Measurements from ENCODE around the gene PTPRF.
"Not testable (repeated sequence)": the region's sequence is repeated elsewhere in the genome, so short reads cannot be mapped to it uniquely, and the experiment has no call there.

The PTPRF gene

DNA sequence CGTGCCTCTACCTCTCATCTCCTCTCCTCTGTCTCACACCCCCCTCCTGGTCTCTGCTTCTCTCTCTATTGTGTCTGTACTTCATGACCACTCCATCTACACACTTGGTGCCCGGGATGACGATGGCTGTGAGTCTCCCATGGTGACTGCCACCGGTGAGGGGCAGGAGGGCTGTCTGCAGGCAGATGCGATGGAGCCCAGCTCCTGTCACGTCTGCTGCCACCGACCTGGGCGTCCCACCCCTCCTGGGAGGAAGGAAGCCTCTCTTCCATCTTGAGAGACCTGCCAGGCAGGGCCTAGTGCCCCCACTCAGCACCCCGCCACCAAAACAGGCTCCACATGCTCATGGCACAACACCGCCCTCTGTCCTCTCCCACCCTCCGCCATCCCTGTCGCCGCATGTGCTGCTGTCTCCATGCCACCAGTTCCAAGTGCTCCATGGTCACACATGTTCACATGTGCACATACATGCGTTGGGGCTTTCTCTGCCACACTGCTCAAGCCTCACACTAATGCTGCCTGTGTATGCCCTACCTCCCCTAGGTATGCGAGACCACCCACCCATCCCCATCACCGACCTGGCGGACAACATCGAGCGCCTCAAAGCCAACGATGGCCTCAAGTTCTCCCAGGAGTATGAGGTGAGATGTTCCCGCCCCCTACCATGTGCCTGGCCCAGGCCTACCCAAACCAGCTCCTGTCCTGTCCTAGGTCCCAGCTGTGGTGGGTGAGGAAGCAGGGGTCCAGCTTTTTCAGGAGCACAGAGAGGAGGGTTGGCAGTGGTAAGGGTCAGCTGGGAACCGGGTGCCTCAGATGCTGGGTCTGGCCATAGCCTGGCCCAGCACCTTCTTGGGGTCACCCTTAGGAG is 82.6 kb downstream of the PTPRF start:
- no peak for DNase-seq

DNA sequence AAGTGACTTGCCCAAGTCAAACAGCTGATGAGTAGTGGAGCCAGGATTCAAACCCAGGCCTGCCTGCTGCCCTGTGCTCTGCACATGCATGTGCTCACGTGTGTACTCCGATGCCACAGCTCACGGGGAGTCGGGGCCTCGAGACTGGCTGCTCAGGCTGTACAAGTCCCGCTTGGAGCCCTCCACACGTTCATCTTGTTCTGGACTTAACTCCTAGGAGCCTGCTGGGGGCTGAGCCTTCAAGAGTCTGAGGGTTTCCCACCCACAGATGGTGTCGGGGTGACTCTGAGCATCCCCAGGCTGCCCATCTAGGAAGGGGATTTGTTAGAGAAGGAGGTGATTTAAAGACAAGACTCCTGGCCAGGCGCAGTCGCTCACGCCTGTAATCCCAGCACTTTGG is 83.5 kb downstream of the PTPRF start:
- no peak for DNase-seq

DNA sequence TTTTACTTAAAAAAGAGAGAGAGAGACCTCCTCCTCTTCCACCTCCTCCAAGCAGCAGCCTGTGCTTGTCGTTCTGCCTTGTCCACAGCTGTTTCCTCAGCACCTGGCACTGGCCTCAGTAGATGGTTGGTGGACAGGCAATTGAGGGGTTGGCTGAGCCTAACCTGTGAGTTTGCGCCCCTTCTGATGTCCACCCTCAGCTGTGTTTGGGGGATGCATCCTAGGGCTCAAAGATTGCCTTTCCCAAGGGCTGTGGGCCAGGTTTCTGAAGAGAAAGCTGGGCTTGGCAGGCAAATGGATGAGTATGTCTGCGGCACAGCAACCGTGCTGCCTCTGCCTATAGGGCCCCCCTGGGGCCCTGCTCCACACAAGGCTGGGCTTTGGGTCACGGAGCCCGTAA is 84.2 kb downstream of the PTPRF start:
- DNase-seq, result no peak

DNA sequence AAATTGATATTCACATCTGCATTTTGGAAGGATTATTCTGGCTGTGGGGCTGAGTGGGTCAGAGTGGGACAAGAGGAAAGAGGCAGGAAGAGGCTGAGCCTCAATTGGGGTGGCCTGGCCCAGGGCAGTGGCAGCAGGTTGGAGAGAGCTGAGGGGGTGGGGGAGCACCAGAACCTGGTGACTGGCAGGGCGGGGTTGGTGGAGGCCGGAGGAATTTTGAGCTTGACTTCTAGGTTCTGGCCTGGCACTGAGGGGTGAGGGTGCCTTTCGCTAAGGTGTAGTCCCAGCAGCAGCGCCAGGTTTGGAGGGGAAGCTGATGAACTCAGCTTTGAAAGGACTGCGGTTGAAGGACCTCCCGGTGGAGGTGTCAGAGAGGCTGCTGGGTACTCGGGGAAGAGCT is 85.7 kb downstream of the PTPRF start:
- DNase-seq, result no peak

DNA sequence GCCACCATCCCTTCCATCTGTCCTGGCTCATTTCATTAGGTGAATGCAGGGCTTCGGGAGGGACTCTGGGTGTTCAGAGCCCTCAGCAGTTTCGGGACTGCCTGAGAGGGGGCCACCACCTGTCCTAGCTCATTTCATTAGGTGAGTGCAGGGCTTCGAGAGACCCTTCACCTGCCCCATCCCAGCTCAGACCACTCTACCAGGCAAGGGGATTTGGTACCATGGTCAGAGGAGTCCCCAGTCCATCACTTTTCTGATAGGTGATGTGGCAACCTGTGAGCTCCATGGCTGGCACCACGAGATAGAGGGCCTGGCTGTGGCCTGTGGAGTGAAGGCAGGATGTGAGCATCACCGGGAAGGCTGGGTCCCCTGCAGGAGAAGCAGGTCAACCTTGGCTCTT is 86.3 kb downstream of the PTPRF start:
- no peak for DNase-seq

DNA sequence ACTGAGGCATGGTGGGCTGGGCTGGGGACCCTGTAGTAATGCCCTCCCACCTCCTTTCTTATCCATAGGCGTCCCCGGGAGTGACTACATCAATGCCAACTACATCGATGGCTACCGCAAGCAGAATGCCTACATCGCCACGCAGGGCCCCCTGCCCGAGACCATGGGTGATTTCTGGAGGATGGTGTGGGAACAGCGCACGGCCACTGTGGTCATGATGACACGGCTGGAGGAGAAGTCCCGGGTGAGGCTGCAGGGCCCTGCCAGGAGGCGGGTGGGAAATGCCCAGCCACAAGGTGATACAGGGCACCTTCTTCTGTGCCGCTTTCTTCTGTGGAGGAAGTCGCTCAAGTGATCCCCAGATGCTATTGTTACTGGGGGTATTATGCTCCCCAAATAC is 87.0 kb downstream of the PTPRF start:
- no peak for DNase-seq

DNA sequence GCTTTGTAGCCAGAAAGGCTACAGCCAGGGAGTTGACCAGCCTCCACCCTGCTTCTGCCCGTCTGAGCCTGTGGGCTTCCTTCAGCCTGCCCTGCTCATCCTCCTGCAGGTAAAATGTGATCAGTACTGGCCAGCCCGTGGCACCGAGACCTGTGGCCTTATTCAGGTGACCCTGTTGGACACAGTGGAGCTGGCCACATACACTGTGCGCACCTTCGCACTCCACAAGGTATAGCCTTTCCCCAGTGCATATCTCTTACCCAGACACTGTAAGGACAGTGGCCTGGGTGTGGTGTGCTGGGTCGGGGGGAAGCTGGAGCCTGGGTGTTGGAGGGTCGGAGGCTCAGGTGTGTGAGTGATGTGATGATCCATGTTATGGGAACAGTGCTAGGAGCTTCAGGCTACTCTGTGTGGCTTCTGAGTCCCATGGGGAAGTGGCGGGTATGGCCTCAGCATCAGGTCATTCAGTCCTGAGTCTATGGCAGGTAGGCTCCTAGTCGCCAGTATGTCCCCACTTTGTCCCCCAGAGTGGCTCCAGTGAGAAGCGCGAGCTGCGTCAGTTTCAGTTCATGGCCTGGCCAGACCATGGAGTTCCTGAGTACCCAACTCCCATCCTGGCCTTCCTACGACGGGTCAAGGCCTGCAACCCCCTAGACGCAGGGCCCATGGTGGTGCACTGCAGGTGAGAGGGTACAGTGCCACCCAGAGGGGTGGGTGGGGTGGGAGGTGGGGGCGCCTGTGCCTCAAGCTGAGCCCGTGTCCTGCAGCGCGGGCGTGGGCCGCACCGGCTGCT is 88.0 kb downstream of the PTPRF start:
- no peak for DNase-seq

DNA sequence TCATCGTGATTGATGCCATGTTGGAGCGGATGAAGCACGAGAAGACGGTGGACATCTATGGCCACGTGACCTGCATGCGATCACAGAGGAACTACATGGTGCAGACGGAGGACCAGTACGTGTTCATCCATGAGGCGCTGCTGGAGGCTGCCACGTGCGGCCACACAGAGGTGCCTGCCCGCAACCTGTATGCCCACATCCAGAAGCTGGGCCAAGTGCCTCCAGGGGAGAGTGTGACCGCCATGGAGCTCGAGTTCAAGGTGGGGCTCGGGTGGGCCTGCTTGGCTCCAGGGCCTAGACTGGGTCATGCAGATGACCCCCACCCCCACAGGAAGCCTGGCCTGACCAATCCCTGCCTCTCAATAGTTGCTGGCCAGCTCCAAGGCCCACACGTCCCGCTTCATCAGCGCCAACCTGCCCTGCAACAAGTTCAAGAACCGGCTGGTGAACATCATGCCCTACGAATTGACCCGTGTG is 88.7 kb downstream of the PTPRF start:
- DNase-seq, result no peak

DNA sequence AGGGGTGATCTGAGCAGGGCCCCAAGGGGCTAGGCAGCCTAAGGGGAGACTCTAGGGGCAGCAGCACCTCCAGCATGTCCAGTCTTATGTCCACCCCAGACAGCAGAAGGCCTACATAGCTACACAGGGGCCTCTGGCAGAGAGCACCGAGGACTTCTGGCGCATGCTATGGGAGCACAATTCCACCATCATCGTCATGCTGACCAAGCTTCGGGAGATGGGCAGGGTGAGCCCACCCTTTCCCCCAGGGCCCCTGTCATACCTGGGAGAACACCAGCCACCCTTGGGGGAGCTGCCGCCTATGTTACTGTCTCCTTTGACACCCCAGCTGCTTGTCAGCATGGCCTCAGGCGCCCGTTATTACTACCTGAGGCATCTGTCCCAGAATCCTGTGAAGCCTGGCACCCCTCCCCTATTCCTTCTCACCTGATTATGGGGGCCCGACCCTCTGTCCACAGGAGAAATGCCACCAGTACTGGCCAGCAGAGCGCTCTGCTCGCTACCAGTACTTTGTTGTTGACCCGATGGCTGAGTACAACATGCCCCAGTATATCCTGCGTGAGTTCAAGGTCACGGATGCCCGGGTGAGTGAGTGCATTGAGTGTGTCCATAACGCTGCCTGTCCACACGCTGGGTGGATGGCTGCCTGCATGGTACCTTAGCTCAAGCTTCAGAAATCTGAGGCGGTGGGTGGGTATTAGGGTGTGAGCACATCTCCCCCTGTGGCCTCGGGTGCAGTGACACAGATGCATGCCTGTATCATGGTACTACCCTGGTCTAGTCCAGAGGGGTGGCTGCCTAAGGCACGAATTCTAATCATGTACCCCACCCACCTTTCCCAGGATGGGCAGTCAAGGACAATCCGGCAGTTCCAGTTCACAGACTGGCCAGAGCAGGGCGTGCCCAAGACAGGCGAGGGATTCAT is 89.6 kb downstream of the PTPRF start:
- no peak for DNase-seq

DNA sequence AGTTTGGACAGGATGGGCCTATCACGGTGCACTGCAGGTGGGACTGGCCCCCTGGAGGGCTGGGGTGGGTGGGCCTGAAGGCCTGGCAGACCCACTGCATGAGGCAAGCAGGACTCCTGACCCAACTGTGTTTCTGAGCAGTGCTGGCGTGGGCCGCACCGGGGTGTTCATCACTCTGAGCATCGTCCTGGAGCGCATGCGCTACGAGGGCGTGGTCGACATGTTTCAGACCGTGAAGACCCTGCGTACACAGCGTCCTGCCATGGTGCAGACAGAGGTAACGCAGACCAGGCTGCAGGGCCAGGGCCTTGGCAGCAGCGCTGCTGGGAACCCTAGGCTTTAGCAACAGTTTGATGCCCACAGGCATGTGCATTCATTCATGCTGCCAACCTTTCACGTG is 90.3 kb downstream of the PTPRF start:
- no peak for DNase-seq

DNA sequence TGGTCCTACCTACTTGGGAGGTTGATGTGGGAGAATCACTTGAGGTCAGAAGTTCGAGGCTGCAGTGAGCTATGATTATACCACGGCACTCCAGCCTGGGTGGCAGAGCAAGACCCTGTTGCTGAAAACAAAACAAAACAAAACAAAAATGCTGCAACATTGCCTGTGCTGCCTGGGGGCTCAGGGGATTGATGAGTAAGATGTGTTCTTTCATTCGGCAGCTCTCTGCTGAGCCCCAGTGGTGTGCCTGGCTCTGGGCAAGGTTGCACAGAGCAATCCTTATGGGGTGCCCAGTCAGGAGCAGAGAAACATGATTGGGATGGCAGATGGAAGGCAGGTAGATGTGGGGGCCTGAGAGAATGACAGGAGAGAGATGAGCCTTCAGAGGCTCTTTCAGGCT is 90.7 kb downstream of the PTPRF start:
- no peak for DNase-seq

DNA sequence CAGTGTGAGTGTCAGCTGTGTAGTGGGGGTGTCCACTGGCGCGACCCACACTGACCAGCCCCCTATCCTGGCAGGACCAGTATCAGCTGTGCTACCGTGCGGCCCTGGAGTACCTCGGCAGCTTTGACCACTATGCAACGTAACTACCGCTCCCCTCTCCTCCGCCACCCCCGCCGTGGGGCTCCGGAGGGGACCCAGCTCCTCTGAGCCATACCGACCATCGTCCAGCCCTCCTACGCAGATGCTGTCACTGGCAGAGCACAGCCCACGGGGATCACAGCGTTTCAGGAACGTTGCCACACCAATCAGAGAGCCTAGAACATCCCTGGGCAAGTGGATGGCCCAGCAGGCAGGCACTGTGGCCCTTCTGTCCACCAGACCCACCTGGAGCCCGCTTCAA is 91.2 kb downstream of the PTPRF start:
- DNase-seq, result no peak

DNA sequence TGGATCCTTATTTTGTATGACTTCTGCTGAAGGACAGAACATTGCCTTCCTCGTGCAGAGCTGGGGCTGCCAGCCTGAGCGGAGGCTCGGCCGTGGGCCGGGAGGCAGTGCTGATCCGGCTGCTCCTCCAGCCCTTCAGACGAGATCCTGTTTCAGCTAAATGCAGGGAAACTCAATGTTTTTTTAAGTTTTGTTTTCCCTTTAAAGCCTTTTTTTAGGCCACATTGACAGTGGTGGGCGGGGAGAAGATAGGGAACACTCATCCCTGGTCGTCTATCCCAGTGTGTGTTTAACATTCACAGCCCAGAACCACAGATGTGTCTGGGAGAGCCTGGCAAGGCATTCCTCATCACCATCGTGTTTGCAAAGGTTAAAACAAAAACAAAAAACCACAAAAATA is 91.8 kb downstream of the PTPRF start:
- DNase-seq, result no peak

DNA sequence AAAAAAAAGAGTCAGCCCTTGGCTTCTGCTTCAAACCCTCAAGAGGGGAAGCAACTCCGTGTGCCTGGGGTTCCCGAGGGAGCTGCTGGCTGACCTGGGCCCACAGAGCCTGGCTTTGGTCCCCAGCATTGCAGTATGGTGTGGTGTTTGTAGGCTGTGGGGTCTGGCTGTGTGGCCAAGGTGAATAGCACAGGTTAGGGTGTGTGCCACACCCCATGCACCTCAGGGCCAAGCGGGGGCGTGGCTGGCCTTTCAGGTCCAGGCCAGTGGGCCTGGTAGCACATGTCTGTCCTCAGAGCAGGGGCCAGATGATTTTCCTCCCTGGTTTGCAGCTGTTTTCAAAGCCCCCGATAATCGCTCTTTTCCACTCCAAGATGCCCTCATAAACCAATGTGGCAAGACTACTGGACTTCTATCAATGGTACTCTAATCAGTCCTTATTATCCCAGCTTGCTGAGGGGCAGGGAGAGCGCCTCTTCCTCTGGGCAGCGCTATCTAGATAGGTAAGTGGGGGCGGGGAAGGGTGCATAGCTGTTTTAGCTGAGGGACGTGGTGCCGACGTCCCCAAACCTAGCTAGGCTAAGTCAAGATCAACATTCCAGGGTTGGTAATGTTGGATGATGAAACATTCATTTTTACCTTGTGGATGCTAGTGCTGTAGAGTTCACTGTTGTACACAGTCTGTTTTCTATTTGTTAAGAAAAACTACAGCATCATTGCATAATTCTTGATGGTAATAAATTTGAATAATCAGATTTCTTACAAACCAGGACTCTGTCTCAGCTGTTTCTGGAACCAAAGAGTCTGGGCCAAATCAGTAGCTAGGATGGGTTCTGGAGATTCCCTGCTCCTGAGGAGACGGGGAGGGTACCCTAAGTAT is 92.5 kb downstream of the PTPRF start:
- no peak for DNase-seq

DNA sequence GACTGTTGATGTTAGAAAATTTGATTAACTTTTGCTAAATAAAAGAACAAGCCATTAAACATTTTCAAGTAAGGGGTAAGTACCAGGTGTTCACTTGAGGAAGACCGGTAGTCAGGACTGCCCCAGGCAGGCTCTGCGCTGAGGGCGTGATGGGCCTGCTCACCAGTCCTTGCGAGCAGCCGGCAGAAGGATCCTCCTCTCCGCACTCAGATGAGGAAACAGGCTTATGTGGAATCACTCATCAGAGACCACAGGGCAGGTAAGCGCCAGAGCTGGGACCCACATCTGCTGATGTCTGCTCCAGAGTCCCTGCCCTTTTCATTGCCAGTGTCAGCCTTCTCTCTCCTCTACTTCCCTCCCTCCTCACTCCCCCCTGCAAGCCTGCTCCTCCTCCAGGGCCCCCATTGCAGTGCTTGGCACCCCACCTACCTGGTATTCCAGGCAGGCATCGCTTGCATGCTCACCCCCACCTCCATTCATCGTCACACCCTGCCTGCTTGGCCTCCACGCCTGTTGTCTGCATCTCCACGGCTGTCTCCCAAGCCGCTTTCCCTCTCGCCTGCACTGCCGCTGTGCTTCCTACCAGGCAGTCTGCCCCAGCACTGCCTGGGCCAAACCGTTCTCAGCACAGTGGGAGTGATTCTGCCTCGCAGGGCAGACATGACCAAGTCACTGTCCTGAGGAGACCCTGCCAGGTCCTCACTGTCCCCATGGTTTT is 94.5 kb downstream of the PTPRF start:
- no peak for DNase-seq

DNA sequence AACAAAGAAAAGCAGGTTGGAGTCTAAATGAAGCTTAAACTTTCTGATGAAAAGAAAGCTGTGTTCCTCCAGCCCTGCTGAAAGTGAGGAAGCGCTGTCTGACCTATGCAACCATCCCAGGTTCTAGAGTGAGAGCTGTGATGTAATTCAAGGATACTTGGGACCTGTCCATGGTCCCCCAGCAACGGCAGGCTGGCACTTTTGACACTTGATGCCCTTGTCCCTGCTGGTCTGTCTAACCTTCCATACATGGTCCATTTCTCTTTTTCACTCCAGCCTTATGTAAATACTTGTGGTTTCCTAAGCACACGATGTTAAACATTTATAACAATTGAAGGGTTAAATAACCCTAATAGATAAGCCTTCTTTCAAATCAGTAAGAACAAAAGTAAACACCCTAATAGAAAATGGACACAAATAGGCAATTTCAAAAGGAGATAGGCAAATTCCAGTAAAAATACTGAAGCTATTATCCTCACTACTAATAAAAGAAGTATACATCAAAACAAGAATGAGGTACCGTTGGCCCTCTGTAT is 101.5 kb downstream of the PTPRF start:
- DNase-seq, result no peak

DNA sequence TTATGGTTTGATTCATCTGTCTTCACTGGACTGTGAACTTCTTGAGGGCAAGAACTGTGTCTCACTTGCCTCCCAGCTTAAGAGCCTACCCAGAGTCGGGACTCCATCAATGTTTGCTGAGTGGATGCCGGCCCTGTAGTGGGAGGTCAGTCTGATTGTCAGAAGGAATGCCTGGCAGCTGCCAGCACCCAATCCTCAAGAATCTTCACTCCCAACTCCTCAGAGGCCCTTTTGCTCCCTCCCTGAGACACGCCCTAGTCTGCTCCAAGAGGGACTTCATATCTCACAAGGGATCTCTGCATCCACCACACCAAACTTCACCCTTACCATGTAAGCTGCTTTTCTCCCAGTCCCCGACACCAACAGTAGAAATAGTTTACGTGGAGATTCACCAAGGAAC is 104.0 kb downstream of the PTPRF start:
- no peak for DNase-seq

DNA sequence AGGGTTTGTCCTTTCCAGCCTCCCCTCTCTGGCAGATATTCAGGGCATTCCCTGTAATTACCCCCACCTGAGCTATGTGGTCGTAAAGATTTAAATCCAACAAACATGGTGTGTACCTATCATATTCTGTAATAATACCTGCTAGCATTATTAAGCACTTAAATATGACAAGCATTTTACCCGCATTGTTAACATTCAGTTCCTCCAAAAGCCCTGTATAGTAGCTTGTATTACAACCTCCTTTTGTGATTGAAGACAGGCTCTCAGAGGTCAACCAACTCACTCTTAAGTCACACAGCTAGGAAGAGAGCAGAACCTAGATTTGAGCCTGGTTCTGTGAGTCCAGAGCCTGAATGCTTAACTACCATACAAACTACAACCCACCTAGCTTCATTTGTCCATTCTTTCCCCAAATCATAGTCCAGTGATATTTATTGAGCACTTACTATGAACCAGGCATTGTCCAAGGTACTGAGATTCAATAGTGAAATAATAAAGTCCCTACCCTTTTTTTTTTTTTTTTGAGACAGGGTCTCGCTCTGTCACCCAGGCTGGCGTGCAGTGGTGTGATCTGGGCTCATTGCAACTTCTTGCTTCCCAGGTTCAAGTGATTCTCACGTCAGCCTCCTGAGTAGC is 105.4 kb downstream of the PTPRF start:
- no peak for DNase-seq

DNA sequence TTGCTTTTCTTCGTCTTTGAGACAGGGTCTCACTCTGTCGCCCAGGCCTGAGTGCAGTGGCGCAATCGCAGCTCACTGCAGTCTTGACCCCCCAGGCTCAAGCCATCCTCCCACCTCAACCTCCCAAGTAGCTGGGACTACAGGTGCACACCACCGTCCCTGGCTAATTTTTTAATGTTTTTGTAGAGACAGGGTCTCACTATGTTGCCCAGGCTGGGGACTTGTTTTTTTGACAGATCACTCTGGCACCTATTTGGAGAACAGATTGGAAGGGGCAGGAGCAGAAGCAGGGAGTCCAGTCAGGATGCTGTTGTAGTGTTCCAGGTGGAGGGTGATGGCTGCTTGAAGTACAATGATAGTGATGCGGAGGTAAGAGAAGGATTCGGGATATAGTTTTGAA is 106.6 kb downstream of the PTPRF start:
- DNase-seq, result no peak

DNA sequence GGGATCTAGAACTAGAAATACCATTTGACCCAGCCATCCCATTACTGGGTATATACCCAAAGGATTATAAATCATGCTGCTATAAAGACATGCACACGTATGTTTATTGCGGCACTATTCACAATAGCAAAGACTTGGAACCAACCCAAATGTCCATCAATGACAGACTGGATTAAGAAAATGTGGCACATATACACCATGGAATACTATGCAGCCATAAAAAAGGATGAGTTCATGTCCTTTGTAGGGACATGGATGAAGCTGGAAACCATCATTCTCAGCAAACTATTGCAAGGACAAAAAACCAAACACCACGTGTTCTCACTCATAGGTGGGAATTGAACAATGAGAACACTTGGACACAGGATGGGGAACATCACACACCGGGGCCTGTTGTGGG is 107.7 kb downstream of the PTPRF start:
- DNase-seq, result not testable (repeated sequence)

Measured in activated T-cell treated with anti-CD3 and anti-CD28 coated beads for 4 hours (primary cell).